ENCODE measurements around the gene ADGRL2. TPM values are rescaled to one million over a fixed set of nuclear protein-coding genes. Genes with fewer than 3 reads are reported as not detected.

ADGRL2 gene
- 60.1 and 81.5 TPM in 2 replicates for total RNA-seq

GRCh38 chr1:81800695-81801650 is at the start of gene ADGRL2:
Gene ADGRL2, plus strand, starts transcription at chr1:81800934. Its CDS starts 36,051 bp downstream, at chr1:81836985.

